Endothelial cell of umbilical vein (primary cell): Measurements from ENCODE around the gene MLYCD. TPM values are rescaled to one million over a fixed set of nuclear protein-coding genes. Genes with fewer than 3 reads are reported as not detected.

Source experiments
- BruUV-seq: library from RNA; stranded (reverse); fragments of 400-500 nt; replicated peaks from 2 replicates; lab custom pipeline; 2021; lab: Mats Ljungman, UMichigan
- CTCF ChIA-PET: fragments of 300-600, 350-600 bp; sonication (Branson Sonifier 250); formaldehyde crosslinking; loops from one replicate; lab custom pipeline; 2021; ENCODE audit warnings: antibody characterized with exemption, inconsistent platforms; lab: Charles Lee
- POLR2A ChIA-PET: fragments of 300-600, 350-600 bp; sonication (Branson Sonifier 250); formaldehyde crosslinking; loops from one replicate; lab custom pipeline; 2021; ENCODE audit warnings: antibody characterized with exemption, inconsistent platforms; lab: Charles Lee
- DNase-seq: peaks from one replicate; pipeline ENCODE4 v3.0.0-alpha.2; 2011; ENCODE audit warnings: low read depth, low spot score
- FAIRE-seq: peaks from 2 replicates; lab custom pipeline; 2011; peaks lifted over from hg19 to GRCh38; lab: Jason Lieb, UNC
- H2AFZ ChIP-seq: 2 replicates; pipeline ENCODE4 v1.6.0; 2012; ENCODE audit warnings: low read depth, low read length, control low read depth, inconsistent platforms
- H3K27ac ChIP-seq: 2 replicates; pipeline ENCODE4 v1.5.1; 2011; ENCODE audit warnings: low read depth, mild to moderate bottlenecking, control low read depth, low read length, moderate library complexity; ENCODE audit not compliant: insufficient read depth
- H3K27me3 ChIP-seq, 2 experiments: 2 replicates each; pipeline versions ENCODE4 v1.6.0 to v1.6.1; 2011; ENCODE audit warnings: low read length in 2 of 2, mixed read lengths in 1 of 2; ENCODE audit not compliant: control insufficient read depth in 2 of 2, insufficient read depth in 2 of 2
- H3K36me3 ChIP-seq, 2 experiments: 2 replicates in 1 of 2; 3 replicates in 1 of 2; pipeline ENCODE4 v1.5.1; 2011; ENCODE audit warnings: low read length in 2 of 2, mild to moderate bottlenecking in 1 of 2, moderate library complexity in 1 of 2; ENCODE audit not compliant: control insufficient read depth in 2 of 2, insufficient read depth in 2 of 2; ENCODE audit errors: extremely low read depth in 1 of 2
- H3K4me1 ChIP-seq: 3 replicates; pipeline ENCODE4 v1.5.1; 2011; ENCODE audit warnings: mild to moderate bottlenecking, low read length; ENCODE audit not compliant: control insufficient read depth, insufficient read depth; ENCODE audit errors: extremely low read depth
- H3K4me2 ChIP-seq: 2 replicates; pipeline ENCODE4 v1.6.1; 2011; ENCODE audit warnings: low read length, control low read depth, mixed read lengths; ENCODE audit not compliant: insufficient read depth
- H3K4me3 ChIP-seq, 3 experiments: fragments of 200-600 bp in 1 of 3; sonication (generic), shearing (Covaris generic) in 1 of 3; replicated peaks in 1 of 3; 2 replicates each; pipeline ENCODE4 v1.5.1; 2011 to 2016; ENCODE audit warnings: control low read depth in 3 of 3, low read length in 3 of 3, mild to moderate bottlenecking in 2 of 3, inconsistent platforms in 1 of 3, low read depth in 1 of 3, moderate library complexity in 1 of 3; ENCODE audit not compliant: insufficient read depth in 1 of 3
- H3K79me2 ChIP-seq: 2 replicates; pipeline ENCODE4 v1.6.0; 2012; ENCODE audit warnings: low read length, inconsistent platforms; ENCODE audit not compliant: control insufficient read depth, insufficient read depth
- H3K9ac ChIP-seq: replicated peaks from 2 replicates; pipeline ENCODE3; 2011; ENCODE audit warnings: low read length, control low read depth; ENCODE audit not compliant: insufficient read depth; ENCODE audit errors: extremely low read depth
- H3K9me1 ChIP-seq: replicated peaks from 3 replicates; pipeline ENCODE4 v1.6.0; 2011; ENCODE audit warnings: mild to moderate bottlenecking, low read length; ENCODE audit not compliant: control insufficient read depth, insufficient read depth; ENCODE audit errors: extremely low read depth
- H3K9me3 ChIP-seq: replicated peaks from 2 replicates; pipeline ENCODE4 v1.5.1; 2012; ENCODE audit warnings: low read length, inconsistent platforms; ENCODE audit not compliant: control insufficient read depth, insufficient read depth
- H4K20me1 ChIP-seq: replicated peaks from 2 replicates; pipeline ENCODE3; 2011; ENCODE audit warnings: mild to moderate bottlenecking, low read length; ENCODE audit not compliant: control insufficient read depth, insufficient read depth; ENCODE audit errors: extremely low read depth
- CTCF ChIP-seq, 2 donors: IDR thresholded peaks; 1 replicate in 1 of 2; 2 replicates in 1 of 2; pipeline ENCODE4 v1.5.1; 2011; ENCODE audit warnings: low read length in 2 of 2, mild to moderate bottlenecking in 2 of 2, moderate library complexity in 2 of 2, control low read depth in 1 of 2, inconsistent platforms in 1 of 2, low read depth in 1 of 2; ENCODE audit not compliant: insufficient read depth in 1 of 2; ENCODE audit errors: extremely low read depth in 1 of 2
- EZH2 ChIP-seq: IDR thresholded peaks from 2 replicates; pipeline ENCODE4 v1.6.1; 2012; ENCODE audit warnings: borderline replicate concordance, low read depth, mild to moderate bottlenecking, moderate library complexity, low read length, inconsistent platforms; ENCODE audit not compliant: severe bottlenecking
- FOS ChIP-seq: IDR thresholded peaks from 2 replicates; pipeline ENCODE4 v1.6.1; 2011; ENCODE audit warnings: mild to moderate bottlenecking, low read length, moderate library complexity, borderline replicate concordance; ENCODE audit not compliant: insufficient read depth
- GATA2 ChIP-seq: IDR thresholded peaks from 2 replicates; pipeline ENCODE4 v1.7.0; 2011; ENCODE audit warnings: low read depth, mild to moderate bottlenecking, moderate library complexity, mixed read lengths, low read length; ENCODE audit not compliant: insufficient read length, insufficient read depth
- JUN ChIP-seq: IDR thresholded peaks from 2 replicates; pipeline ENCODE4 v1.6.1; 2011; ENCODE audit warnings: borderline replicate concordance, low read depth; ENCODE audit not compliant: insufficient read length, insufficient read depth
- MAX ChIP-seq: IDR thresholded peaks from 2 replicates; pipeline ENCODE4 v1.6.1; 2011; ENCODE audit not compliant: insufficient read depth, insufficient read length
- MYC ChIP-seq: IDR thresholded peaks from one replicate; pipeline ENCODE4 v1.6.1; 2011; ENCODE audit warnings: mild to moderate bottlenecking, low read depth, low read length
- POLR2A ChIP-seq: IDR thresholded peaks from 2 replicates; pipeline ENCODE4 v1.6.1; 2012; ENCODE audit warnings: low read depth, mild to moderate bottlenecking, control low read depth, low read length
- POLR2AphosphoS5 ChIP-seq: IDR thresholded peaks from 2 replicates; pipeline ENCODE4 v1.6.1; 2012; ENCODE audit warnings: low read depth, mild to moderate bottlenecking, control low read depth, low read length, moderate library complexity; ENCODE audit not compliant: insufficient read depth
- dilution Hi-C: fragments of 300-500 bp; cut with MboI; formaldehyde crosslinking; loops from one replicate; pipeline ENCODE4 v1.15.0; 2019; ENCODE audit warnings: low sequenced_read_pairs; ENCODE audit not compliant: extremely low pct_ligation_motif_present
- intact Hi-C: fragments of 100-400 bp; cut with micrococcal nuclease; formaldehyde crosslinking; loops from one replicate; pipeline ENCODE4 v1.10.0; 2022
- polyA plus RNA-seq, 4 experiments: library from polyadenylated mRNA; depleted of rRNA in 3 of 4; stranded (reverse) in 3 of 4; unstranded in 1 of 4; fragments of >200 nt; gene quantifications; 2 replicates each; pipeline versions ENCODE4 v1.2.1 to v1.2.3, GENCODE V29; 2011 to 2012; ENCODE audit warnings: missing spikeins in 1 of 4
- total RNA-seq: library from RNA; stranded (reverse); gene quantifications from 2 replicates; pipeline ENCODE4 v1.2.3, GENCODE V29; 2021

Gene MLYCD
- total and polyA plus RNA-seq, 2 donors (not counting 3 experiments of a cell fraction or from before 2014, with no cell fraction given), result 2.0 to 3.4 TPM

- FAIRE-seq (no peak), DNase-seq (no peak)
- ChIA-PET POLR2A (no interaction called here), CTCF (interaction anchor here (1.1 to 1.5 kb wide), 3 partner anchors 15 to 89 kb away, joined by 3 to 4 read pairs (median 4); no protein-coding TSS in a partner anchor)
- no peak overlapping the region for H3K4me3 ChIP-seq
- no peaks in the 10 kb centered on the region for H3K9me1 ChIP-seq
- no peaks in the 10 kb centered on the region for H3K9me3 ChIP-seq
- intact Hi-C loops, result no loop called here
- no peak overlapping the region for H3K9ac ChIP-seq
- TF ChIP-seq GATA2 (no peak), MAX (no peak), JUN (no peak), CTCF (IDR thresholded peaks at IDR 0.05; ENCODE audit: extremely low read depth in 1 of 2, insufficient read depth in 1 of 2, low read depth in 1 of 2, low read length in 2 of 2) (no peak), FOS (no peak), EZH2 (no peak), POLR2A (no peak), POLR2AphosphoS5 (no peak), MYC (no peak)
- dilution Hi-C loops, result no loop called here
- H3K36me3 ChIP-seq, result no peaks in the 10 kb centered on the region
- H3K4me2 ChIP-seq, result no peak overlapping the region
- no peaks in the 10 kb centered on the region for H3K79me2 ChIP-seq
- H3K27ac ChIP-seq, result no peak overlapping the region
- no peak overlapping the region for H2AFZ ChIP-seq
- peaks cover 5 to 8% of the 10 kb centered on the region in 2 experiments for H3K27me3 ChIP-seq
- H4K20me1 ChIP-seq, result no peaks in the 10 kb centered on the region
- H3K4me1 ChIP-seq, result no peaks in the 10 kb centered on the region
- no TSS peak for BruUV-seq
Measured at GRCh38 chr16:83971165-83972130, 72.5 kb downstream of the MLYCD start.
